T-cell (primary cell): ENCODE measurements around the gene BTD. TPM values are rescaled to one million over a fixed set of nuclear protein-coding genes. Genes with fewer than 3 reads are reported as not detected.
"Not testable (repeated sequence)": the region's sequence is repeated elsewhere in the genome, so short reads cannot be mapped to it uniquely, and the experiment has no call there.

Experiments
- ATAC-seq, 4 experiments: fragments of 200-7000 bp in 3 of 4; fragments of 150-1000 bp in 1 of 4; cut with Tn5 transposase; replicated peaks in 1 of 4; 1 replicate in 3 of 4; 2 replicates in 1 of 4; pipeline ENCODE4 v1.10.0; 2021; ENCODE audit warnings: moderate library complexity in 3 of 4, mild to moderate bottlenecking in 2 of 4, moderate number of reproducible peaks in 1 of 4
- CTCF ChIA-PET, 2 donors: fragments of 300-600 bp; sonication (Branson Sonifier 250); formaldehyde crosslinking; loops; one replicate each; lab custom pipeline; 2022; ENCODE audit warnings: antibody characterized with exemption in 2 of 2; lab: Charles Lee
- POLR2A ChIA-PET, 2 donors: fragments of 300-600 bp; sonication (Branson Sonifier 250); formaldehyde crosslinking; loops; one replicate each; lab custom pipeline; 2022; ENCODE audit warnings: antibody characterized with exemption in 2 of 2; lab: Charles Lee
- DNase-seq, 35 experiments: peaks; one replicate each; pipeline versions ENCODE4 v3.0.0 to v3.0.0-alpha.2; 2013 to 2023
- H3K27ac ChIP-seq: one replicate; pipeline ENCODE4 v1.5.1; 2013; ENCODE audit warnings: low read length
- H3K27me3 ChIP-seq, 2 experiments: replicated peaks in 1 of 2; 1 replicate in 1 of 2; 2 replicates in 1 of 2; pipeline versions ENCODE4 v1.6.1 to v1.7.0; 2013; ENCODE audit warnings: low read length in 1 of 2, mixed read lengths in 1 of 2; ENCODE audit not compliant: control insufficient read depth in 2 of 2, insufficient read depth in 2 of 2; ENCODE audit errors: extremely low read depth in 1 of 2
- H3K36me3 ChIP-seq, 2 donors: 1 replicate in 1 of 2; 2 replicates in 1 of 2; pipeline versions ENCODE4 v1.6.1 to v1.7.0; 2013; ENCODE audit warnings: low read length in 1 of 2; ENCODE audit not compliant: control insufficient read depth in 2 of 2, insufficient read depth in 1 of 2; ENCODE audit errors: extremely low read depth in 1 of 2
- H3K4me1 ChIP-seq, 2 experiments: 1 replicate in 1 of 2; 2 replicates in 1 of 2; pipeline versions ENCODE4 v1.6.1 to v1.7.0; 2013; ENCODE audit warnings: low read length in 2 of 2, mixed read lengths in 1 of 2; ENCODE audit not compliant: insufficient read depth in 2 of 2, control insufficient read depth in 1 of 2; ENCODE audit errors: extremely low read depth in 1 of 2
- H3K4me3 ChIP-seq, 2 donors: 1 replicate in 1 of 2; 2 replicates in 1 of 2; pipeline versions ENCODE4 v1.5.1 to v1.7.0; 2013; ENCODE audit warnings: mild to moderate bottlenecking in 2 of 2, low read length in 1 of 2, moderate library complexity in 1 of 2; ENCODE audit not compliant: control insufficient read depth in 1 of 2; ENCODE audit errors: extremely low read depth in 1 of 2
- H3K9me3 ChIP-seq: 2 replicates; pipeline ENCODE4 v1.7.0; 2013
- H3K27ac Mint-ChIP-seq, 2 donors: one replicate each; pipeline ENCODE4 v1.8.0; 2020 to 2021; ENCODE audit warnings: mild to moderate bottlenecking in 2 of 2, mixed read lengths in 2 of 2
- H3K27me3 Mint-ChIP-seq, 2 donors: one replicate each; pipeline ENCODE4 v1.8.0; 2021 to 2022; ENCODE audit warnings: mixed read lengths in 2 of 2
- H3K36me3 Mint-ChIP-seq: one replicate; pipeline ENCODE4 v1.8.0; 2021; ENCODE audit warnings: mixed read lengths
- H3K4me1 Mint-ChIP-seq, 3 donors: one replicate each; pipeline ENCODE4 v1.8.0; 2020 to 2022; ENCODE audit warnings: mixed read lengths in 3 of 3, mild to moderate bottlenecking in 1 of 3
- H3K4me3 Mint-ChIP-seq, 3 donors: one replicate each; pipeline ENCODE4 v1.8.0; 2020 to 2022; ENCODE audit warnings: mild to moderate bottlenecking in 3 of 3, mixed read lengths in 3 of 3, moderate library complexity in 3 of 3
- H3K9me3 Mint-ChIP-seq, 3 donors: one replicate each; pipeline ENCODE4 v1.8.0; 2020 to 2022; ENCODE audit warnings: mixed read lengths in 3 of 3
- WGBS: methylation state at CpG from one replicate; pipeline ENCODE4 v1.1.5; 2013; ENCODE audit warnings: missing lambda C conversion rate; ENCODE audit not compliant: insufficient coverage; 5-methylcytosine and 5-hydroxymethylcytosine counted together
- total RNA-seq, 35 experiments: library from RNA in 6 of 35; stranded (reverse) in 6 of 35; fragments of 120-200 nt in 1 of 35; gene quantifications; one replicate each; pipeline versions ENCODE4 v1.2.1 to v1.2.4 and lab custom pipeline; 2013 to 2026

Gene BTD
- total RNA-seq, 5 donors from 2014 or later (not counting 1 experiment from before 2014, with no cell fraction given), result 14.5 to 19.0 (median 17.6) TPM

DNA sequence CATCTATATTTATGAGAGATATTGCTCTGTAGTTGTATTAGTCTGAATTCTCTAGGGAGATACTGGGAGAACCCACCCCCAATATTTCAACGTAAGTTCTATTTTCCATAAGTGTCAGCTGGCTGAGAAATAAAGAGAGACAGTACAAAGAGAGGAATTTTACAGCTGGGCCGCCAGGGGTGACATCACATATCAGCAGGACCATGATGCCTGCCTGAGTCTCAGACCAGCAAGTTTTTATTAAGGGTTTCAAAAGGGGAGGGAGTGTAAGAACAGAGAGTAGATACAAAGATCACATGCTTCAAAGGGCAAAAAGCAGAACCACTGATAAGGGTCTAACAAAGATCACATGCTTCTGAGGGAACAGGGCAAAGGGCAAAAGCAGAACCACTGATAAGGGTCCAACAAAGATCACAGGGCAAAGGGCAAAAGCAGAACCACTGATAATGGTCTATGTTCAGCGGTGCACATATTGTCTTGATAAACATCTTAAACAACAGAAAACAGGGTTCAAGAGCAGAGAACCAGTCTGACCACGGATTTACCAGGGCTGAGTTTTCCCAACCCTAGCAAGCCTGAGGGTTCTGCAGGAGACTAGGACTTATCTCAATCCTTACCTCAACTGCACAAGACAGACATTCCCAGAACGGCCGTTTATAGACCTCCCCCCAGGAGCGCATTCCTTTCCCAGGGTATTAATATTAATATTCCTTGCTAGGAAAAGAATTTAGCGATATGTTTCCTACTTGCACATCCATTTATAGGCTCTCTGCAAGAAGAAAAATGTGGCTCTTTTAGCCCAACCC, 18.3 kb downstream of the BTD start:
- H3K27ac ChIP-seq, POLR2A ChIA-PET, H3K9me3 ChIP-seq, ATAC-seq, H3K36me3 ChIP-seq, H3K4me3 Mint-ChIP-seq, CTCF ChIA-PET, H3K27me3 Mint-ChIP-seq, DNase-seq, H3K4me1 ChIP-seq, H3K27ac Mint-ChIP-seq, H3K4me3 ChIP-seq, H3K27me3 ChIP-seq: not testable (repeated sequence)
- Mint-ChIP-seq H3K36me3 (peaks cover 56% of the 10 kb centered on the region), H3K4me1 (peaks cover 27 to 46% (median 28%) of the 10 kb centered on the region in 3 donors), H3K9me3 (peaks cover 15 to 41% (median 28%) of the 10 kb centered on the region in 3 donors)
- 96% methylated on average over 3 of the region's 8 CpGs for WGBS

DNA sequence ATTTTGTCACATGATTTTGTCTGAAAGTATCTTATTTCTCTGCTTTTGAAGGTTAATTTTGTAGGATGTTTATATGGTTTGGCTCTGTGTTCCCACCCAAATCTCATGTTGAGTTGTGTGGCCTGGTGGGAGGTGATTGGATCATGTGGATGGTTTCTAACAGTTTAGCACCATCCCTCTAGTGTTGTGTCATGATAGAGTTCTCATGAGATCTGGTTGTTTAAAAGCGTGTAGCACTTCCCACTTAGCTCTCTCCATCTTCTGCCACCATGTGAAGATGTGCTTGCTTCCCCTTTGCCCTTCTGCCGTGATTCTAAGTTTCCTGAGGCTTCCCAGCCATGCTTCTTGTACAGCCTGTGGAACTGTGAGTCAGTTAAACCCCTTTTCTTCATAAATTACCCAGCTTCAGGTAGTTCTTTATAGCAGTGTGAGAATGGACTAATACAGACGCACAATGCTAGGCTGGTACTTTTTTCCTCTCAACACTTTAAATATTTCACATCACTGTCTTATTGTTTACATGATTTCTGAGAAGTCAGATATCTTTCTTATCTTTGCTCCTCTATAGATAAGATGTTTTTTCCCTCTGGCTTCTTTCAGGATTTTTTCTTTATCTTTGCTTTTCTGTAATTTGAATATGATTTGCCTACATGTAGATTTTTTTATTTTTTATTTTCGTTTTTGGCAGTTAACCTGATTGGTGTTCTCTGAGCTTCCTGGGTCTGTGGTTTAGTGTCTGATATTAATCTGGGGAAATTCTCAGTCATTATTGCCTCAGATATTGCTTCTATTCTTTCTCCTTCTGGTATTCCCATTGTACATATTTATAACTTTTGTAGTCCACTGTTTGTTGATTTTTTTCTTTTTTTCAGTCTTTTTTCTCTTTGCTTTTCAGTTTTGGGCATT, 22.2 kb downstream of the BTD start:
- peak in 1 of 35 experiments; percentile 63 for DNase-seq
- Histone ChIP-seq H3K36me3 (peaks cover 2 to 4% of the 10 kb centered on the region in 2 donors), H3K4me3 (peak overlapping the region in 1 of 2 donors; percentile 35), H3K27me3 (no peaks in the 10 kb centered on the region), H3K4me1 (peaks cover 4 to 20% of the 10 kb centered on the region in 2 experiments), H3K27ac (peak overlapping the region; percentile 82), H3K9me3 (peaks cover 3% of the 10 kb centered on the region)
- Mint-ChIP-seq H3K4me3 (peak overlapping the region; percentile 65 to 78 (median 77)), H3K27me3 (no peaks in the 10 kb centered on the region), H3K9me3 (peaks cover 15 to 41% (median 28%) of the 10 kb centered on the region in 3 donors), H3K27ac (peak overlapping the region; percentile 89 to 91), H3K4me1 (peaks cover 29 to 53% (median 42%) of the 10 kb centered on the region in 3 donors), H3K36me3 (peaks cover 52% of the 10 kb centered on the region)
- WGBS, result no CpG with 5 or more reads among the region's 4 CpGs
- ChIA-PET POLR2A (interaction anchor here in 1 of 2 donors (0.7 kb wide), 1 partner anchor 313 kb away, joined by 3 read pairs; no protein-coding TSS in a partner anchor), CTCF (interaction anchor here in 1 of 2 donors (1.2 kb wide), 1 partner anchor 420 kb away, joined by 3 read pairs; no protein-coding TSS in a partner anchor)
- ATAC-seq, result peak; percentile 70 to 87 (median 72)

DNA sequence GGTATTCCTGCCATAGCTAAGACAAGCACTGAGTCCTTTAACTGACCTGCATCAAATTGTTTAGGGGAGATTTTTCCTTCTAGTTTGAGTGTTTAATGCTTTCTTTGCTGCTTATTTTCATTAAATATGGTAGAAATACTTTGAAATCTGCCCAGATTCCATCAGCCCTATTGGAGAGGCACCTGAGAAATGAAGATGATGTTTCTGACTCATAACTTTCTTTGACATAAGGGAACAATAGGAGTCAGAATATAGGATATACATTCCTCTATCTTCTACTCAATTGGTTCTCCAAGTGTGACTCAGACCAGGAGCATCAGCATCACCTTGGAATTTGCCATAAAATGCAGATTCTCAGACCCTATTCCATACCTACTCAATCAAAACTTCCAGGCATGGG, 27.4 kb downstream of the BTD start:
- Histone ChIP-seq H3K27me3 (no peaks in the 10 kb centered on the region), H3K27ac (no peak overlapping the region), H3K36me3 (peaks cover 0 to 2% of the 10 kb centered on the region in 2 donors), H3K4me3 (no peak overlapping the region), H3K9me3 (no peaks in the 10 kb centered on the region), H3K4me1 (peaks cover 5 to 26% of the 10 kb centered on the region in 2 experiments)
- no peak for DNase-seq
- no peaks in the 10 kb centered on the region for H3K9me3 Mint-ChIP-seq
- ATAC-seq, result no peak
- H3K36me3 Mint-ChIP-seq, result peaks cover 22% of the 10 kb centered on the region
- no peak overlapping the region for H3K27ac Mint-ChIP-seq
- ChIA-PET CTCF (interaction anchor here in 1 of 2 donors (1.5 kb wide), 1 partner anchor 184 kb away, joined by 8 read pairs; no protein-coding TSS in a partner anchor), POLR2A (interaction anchor here in 1 of 2 donors (0.8 kb wide), 1 partner anchor 172 kb away, joined by 3 read pairs; no protein-coding TSS in a partner anchor)
- H3K4me1 Mint-ChIP-seq, result peaks cover 31 to 57% (median 45%) of the 10 kb centered on the region in 3 donors
- H3K27me3 Mint-ChIP-seq, result no peaks in the 10 kb centered on the region
- H3K4me3 Mint-ChIP-seq, result no peak overlapping the region

DNA sequence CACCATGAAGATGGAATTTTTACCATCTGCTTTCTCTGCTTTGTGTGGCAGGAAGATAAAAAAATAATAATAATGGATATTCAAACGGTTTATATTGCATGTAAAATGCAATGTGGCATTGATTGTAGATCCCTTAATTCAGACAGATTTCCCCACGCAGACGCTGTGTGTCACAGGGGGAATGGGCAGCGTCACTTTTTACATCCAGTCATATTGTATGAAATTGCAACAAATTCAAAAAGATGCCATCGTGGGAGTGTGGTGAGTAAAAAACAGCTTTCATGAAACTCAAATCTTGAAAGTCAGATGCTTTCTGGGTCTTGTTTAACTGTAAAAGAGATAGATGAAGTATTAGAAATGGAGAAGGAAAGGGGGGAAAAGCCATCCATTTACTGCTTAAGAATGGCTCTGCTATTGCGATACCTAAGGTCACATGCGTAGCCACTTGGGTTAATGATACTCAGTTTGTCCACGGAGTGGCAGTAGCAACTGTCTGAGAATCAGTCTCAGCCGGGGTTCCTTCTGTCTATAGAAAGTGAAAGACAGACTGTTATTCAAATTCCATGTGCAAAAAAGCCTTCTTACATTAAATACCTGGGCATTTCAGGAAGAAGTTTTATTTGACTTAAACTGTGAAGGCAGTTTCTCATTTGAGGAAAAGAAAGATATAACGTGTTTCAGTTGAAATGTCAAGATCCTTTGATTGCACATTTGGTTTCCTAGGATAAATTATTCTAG, 28.5 kb downstream of the BTD start:
- H3K27me3 ChIP-seq, result no peaks in the 10 kb centered on the region
- peak overlapping the region in 2 of 3 donors; percentile 40 to 45 for H3K4me3 Mint-ChIP-seq
- no peak overlapping the region for H3K4me3 ChIP-seq
- H3K4me1 Mint-ChIP-seq, result peaks cover 20 to 46% (median 39%) of the 10 kb centered on the region in 3 donors
- no peaks in the 10 kb centered on the region for H3K9me3 Mint-ChIP-seq
- peak overlapping the region in 1 of 2 donors; percentile 58 for H3K27ac Mint-ChIP-seq
- ATAC-seq (peak; percentile 93 to 100 (median 98)), DNase-seq (peak in 34 of 35 experiments; percentile 10 to 85 (median 56))
- no peaks in the 10 kb centered on the region for H3K27me3 Mint-ChIP-seq
- no peak overlapping the region for H3K27ac ChIP-seq
- 0% methylated on average over 2 of the region's 10 CpGs for WGBS
- peaks cover 0 to 2% of the 10 kb centered on the region in 2 donors for H3K36me3 ChIP-seq
- peaks cover 3 to 19% of the 10 kb centered on the region in 2 experiments for H3K4me1 ChIP-seq
- peaks cover 22% of the 10 kb centered on the region for H3K36me3 Mint-ChIP-seq
- H3K9me3 ChIP-seq, result no peaks in the 10 kb centered on the region
- ChIA-PET CTCF (interaction anchor here (0.6 to 2.0 kb wide), 9 partner anchors 18 to 634 kb away, joined by 3 to 13 read pairs (median 5); no protein-coding TSS in a partner anchor), POLR2A (no interaction called here)

DNA sequence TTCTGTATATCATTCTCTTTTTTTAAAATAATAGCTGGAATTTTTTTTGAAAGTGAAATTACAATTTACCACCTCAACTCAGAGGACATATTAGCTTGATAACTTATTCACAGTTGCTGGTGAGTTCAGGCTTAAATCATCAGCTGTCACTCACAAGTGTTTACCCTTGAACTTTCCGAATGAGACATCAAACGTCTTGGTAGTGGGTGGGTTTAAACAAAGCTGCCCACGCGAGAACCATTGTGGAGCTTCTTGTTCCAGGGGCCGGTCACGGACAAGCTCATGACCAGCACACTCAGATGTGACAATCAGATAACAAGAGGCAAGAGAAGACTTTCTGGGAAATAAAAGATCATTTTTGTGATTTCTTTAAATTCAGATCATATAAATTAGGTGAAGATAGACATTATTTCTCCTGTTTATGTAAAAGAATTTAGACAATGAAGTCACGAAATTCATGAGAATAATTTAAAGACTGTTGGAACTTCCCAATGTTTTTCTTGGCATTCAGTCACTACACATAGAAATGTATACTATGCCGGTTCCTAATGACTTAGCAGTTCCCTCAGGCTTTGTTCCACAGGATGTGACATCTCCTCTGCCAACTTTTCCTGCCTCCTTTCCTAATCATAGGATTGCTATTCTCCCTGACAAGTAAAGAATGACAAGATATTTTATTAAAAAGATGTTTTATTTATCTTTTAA, 29.3 kb downstream of the BTD start:
- Histone ChIP-seq H3K4me1 (peaks cover 3 to 17% of the 10 kb centered on the region in 2 experiments), H3K36me3 (peaks cover 0 to 2% of the 10 kb centered on the region in 2 donors), H3K4me3 (no peak overlapping the region), H3K27me3 (no peaks in the 10 kb centered on the region), H3K27ac (no peak overlapping the region), H3K9me3 (no peaks in the 10 kb centered on the region)
- ChIA-PET CTCF (interaction anchor here in 1 of 2 donors (0.5 to 2.0 kb wide), 11 partner anchors 17 to 633 kb away, joined by 3 to 13 read pairs (median 4); no protein-coding TSS in a partner anchor), POLR2A (no interaction called here)
- Mint-ChIP-seq H3K4me1 (peaks cover 20 to 47% (median 35%) of the 10 kb centered on the region in 3 donors), H3K27me3 (no peaks in the 10 kb centered on the region), H3K27ac (peak overlapping the region; percentile 34 to 43), H3K36me3 (peaks cover 22% of the 10 kb centered on the region), H3K4me3 (peak overlapping the region in 1 of 3 donors; percentile 45), H3K9me3 (no peaks in the 10 kb centered on the region)
- DNase-seq (no peak), ATAC-seq (peak in 2 of 4 experiments; percentile 16 to 22)
- 40% methylated on average over 1 of the region's 8 CpGs for WGBS
